Measurements from ENCODE around the gene MICOS13. TPM values are rescaled to one million over a fixed set of nuclear protein-coding genes. Genes with fewer than 3 reads are reported as not detected.

Gene MICOS13, protein sequence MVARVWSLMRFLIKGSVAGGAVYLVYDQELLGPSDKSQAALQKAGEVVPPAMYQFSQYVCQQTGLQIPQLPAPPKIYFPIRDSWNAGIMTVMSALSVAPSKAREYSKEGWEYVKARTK
- total RNA-seq: 23.6 and 25.3 TPM in 2 replicates

GRCh38 chr19:5680437-5681368 lies at the start of gene MICOS13, which contains the start of gene HSD11B1L:
Gene MICOS13, minus strand, starts transcription at chr19:5680516. Its CDS starts 30 bp downstream, at chr19:5680486.
Gene HSD11B1L, plus strand, starts transcription at chr19:5681027. Its CDS starts 3,806 bp downstream, at chr19:5684833.

GRCh38 chr19:5719961-5720790 lies 39.9 kb upstream of the MICOS13 start, which contains the start of the genes CATSPERD and LONP1:
Gene CATSPERD, plus strand, starts transcription at chr19:5720637. Its CDS starts 101 bp downstream, at chr19:5720738.
Gene LONP1, minus strand, starts transcription at chr19:5720146. Its CDS starts 14 bp downstream, at chr19:5720132.

GRCh38 chr19:5690125-5690954 lies 10.0 kb upstream of the MICOS13 start, which contains the start of gene RPL36:
Gene RPL36, plus strand, starts transcription at chr19:5690295. Its CDS starts 213 bp downstream, at chr19:5690508.

Other genes with a start within 250 kb of the MICOS13 start
- not detected in 2 replicates for gene ZNRF4, start 225.1 kb downstream of the MICOS13 start, total RNA-seq
- 0.22 and 0.57 TPM in 2 replicates for gene TINCR, start 112.6 kb downstream of the MICOS13 start, total RNA-seq
- 34.8 and 38.8 TPM in 2 replicates for gene SAFB2, start 57.7 kb downstream of the MICOS13 start, total RNA-seq
- gene SAFB, start 57.4 kb downstream of the MICOS13 start, total RNA-seq: 41.8 and 60.4 TPM in 2 replicates
- 9.2 TPM in 2 replicates for gene HSD11B1L, start 511 bp upstream of the MICOS13 start, total RNA-seq
- 150 and 194 TPM in 2 replicates for gene RPL36, start 9.8 kb upstream of the MICOS13 start, total RNA-seq
- 107 and 358 TPM in 2 replicates for gene LONP1, start 39.6 kb upstream of the MICOS13 start, total RNA-seq
- gene CATSPERD, start 40.1 kb upstream of the MICOS13 start, total RNA-seq: not detected in 2 replicates
- 0.66 and 0.86 TPM in 2 replicates for gene PRR22, start 104.2 kb upstream of the MICOS13 start, total RNA-seq
- gene DUS3L, start 110.6 kb upstream of the MICOS13 start, total RNA-seq: 39.6 and 51.0 TPM in 2 replicates
- 0.22 TPM in 1 of 2 replicates, not detected in the other for gene NRTN, start 124.6 kb upstream of the MICOS13 start, total RNA-seq
- not detected in 2 replicates for gene FUT6, start 159.2 kb upstream of the MICOS13 start, total RNA-seq
- not detected in 2 replicates for gene FUT3, start 170.9 kb upstream of the MICOS13 start, total RNA-seq
- not detected in 2 replicates for gene FUT5, start 190.0 kb upstream of the MICOS13 start, total RNA-seq
- gene NDUFA11, start 223.3 kb upstream of the MICOS13 start, total RNA-seq: 181 and 232 TPM in 2 replicates
- gene VMAC, start 224.4 kb upstream of the MICOS13 start, total RNA-seq: 4.9 and 5.7 TPM in 2 replicates
- 2.4 and 4.6 TPM in 2 replicates for gene CAPS, start 233.7 kb upstream of the MICOS13 start, total RNA-seq